Measurements from ENCODE around the gene CLMN. TPM values are rescaled to one million over a fixed set of nuclear protein-coding genes. Genes with fewer than 3 reads are reported as not detected.

Gene CLMN
- polyA plus RNA-seq (0.57 and 1.4 TPM in 2 replicates), polyA minus RNA-seq (0.97 and 1.4 TPM in 2 replicates)

DNA sequence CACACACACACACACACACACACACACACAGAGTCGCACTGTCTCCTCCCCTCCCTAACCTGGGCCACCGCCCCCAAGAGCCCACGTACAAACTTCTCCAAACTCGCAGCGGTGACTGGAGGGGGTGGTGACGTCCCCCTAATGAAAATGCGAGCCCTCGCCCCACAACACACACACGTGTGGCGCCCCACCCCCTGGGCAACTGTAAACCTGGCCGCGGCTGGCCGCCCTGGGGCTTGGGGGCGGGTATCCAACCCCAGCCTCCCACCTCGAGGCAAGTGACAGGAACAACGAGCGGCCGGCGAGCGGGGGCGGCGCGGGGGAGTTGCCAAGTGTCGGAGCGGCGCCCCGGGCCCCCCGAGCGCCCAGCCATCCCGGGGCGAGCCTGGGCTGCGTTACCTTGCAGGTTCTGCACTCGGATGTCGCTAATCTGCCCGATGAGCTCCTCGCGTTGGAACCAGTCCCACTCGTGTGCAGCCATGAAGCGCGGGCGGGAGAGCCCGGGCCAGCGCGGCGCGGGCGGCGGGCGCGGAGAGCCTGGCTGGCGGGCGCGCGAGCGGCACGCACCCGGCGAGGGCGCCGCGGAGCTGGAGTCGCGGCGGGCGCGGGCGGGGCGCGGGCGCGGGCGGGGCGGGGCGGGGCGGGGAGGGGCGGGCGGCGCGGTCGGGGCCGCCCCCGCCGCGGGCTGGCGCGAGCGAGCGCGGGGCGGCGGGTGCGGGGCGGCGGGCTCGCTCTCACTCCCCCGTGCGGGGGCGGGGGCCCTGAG, at the start of gene CLMN:
Gene CLMN (minus strand): TSS at position 597 of the 766 bp plus-strand sequence. CDS start 116 bp downstream, at position 481.
- H3K27ac ChIP-seq (ENCODE audit: low read length), result no peak within 1 kb of the TSS

GRCh38 chr14:95365401-95365800, 45.7 kb upstream of the CLMN start:
- no peak overlapping the region for H3K9ac ChIP-seq (ENCODE audit: low read length)
- H3K27me3 ChIP-seq (ENCODE audit: insufficient read depth, low read depth, low read length), result no peaks in the 10 kb centered on the region
- no peak overlapping the region for H3K4me2 ChIP-seq (ENCODE audit: low read length)
- H3K9me2 ChIP-seq (ENCODE audit: insufficient read depth, low read length), result no peaks in the 10 kb centered on the region
- no peaks in the 10 kb centered on the region for H3K79me2 ChIP-seq (replicated peaks; ENCODE audit: insufficient read depth, low read length)
- TF ChIP-seq POLR2AphosphoS5 (IDR thresholded peaks at IDR 0.05) (no peak), TAF1 (IDR thresholded peaks at IDR 0.05; ENCODE audit: low read depth) (no peak), RAD21 (conservative IDR thresholded peaks at IDR 0.05) (no peak), MXI1 (conservative IDR thresholded peaks at IDR 0.05; ENCODE audit: poor library complexity, severe bottlenecking) (no peak), EP300 (conservative IDR thresholded peaks at IDR 0.05; ENCODE audit: poor library complexity, severe bottlenecking) (no peak), SMC3 (conservative IDR thresholded peaks at IDR 0.05; ENCODE audit: poor library complexity) (no peak), EZH2 (IDR thresholded peaks at IDR 0.05; ENCODE audit: borderline replicate concordance, insufficient read depth, low read length, poor library complexity, severe bottlenecking) (no peak)
- TF ChIP-seq, protein P1, sequence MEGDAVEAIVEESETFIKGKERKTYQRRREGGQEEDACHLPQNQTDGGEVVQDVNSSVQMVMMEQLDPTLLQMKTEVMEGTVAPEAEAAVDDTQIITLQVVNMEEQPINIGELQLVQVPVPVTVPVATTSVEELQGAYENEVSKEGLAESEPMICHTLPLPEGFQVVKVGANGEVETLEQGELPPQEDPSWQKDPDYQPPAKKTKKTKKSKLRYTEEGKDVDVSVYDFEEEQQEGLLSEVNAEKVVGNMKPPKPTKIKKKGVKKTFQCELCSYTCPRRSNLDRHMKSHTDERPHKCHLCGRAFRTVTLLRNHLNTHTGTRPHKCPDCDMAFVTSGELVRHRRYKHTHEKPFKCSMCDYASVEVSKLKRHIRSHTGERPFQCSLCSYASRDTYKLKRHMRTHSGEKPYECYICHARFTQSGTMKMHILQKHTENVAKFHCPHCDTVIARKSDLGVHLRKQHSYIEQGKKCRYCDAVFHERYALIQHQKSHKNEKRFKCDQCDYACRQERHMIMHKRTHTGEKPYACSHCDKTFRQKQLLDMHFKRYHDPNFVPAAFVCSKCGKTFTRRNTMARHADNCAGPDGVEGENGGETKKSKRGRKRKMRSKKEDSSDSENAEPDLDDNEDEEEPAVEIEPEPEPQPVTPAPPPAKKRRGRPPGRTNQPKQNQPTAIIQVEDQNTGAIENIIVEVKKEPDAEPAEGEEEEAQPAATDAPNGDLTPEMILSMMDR (IDR thresholded peaks at IDR 0.05; ENCODE audit: poor library complexity, severe bottlenecking), result no peak
- TF ChIP-seq, protein P2, sequence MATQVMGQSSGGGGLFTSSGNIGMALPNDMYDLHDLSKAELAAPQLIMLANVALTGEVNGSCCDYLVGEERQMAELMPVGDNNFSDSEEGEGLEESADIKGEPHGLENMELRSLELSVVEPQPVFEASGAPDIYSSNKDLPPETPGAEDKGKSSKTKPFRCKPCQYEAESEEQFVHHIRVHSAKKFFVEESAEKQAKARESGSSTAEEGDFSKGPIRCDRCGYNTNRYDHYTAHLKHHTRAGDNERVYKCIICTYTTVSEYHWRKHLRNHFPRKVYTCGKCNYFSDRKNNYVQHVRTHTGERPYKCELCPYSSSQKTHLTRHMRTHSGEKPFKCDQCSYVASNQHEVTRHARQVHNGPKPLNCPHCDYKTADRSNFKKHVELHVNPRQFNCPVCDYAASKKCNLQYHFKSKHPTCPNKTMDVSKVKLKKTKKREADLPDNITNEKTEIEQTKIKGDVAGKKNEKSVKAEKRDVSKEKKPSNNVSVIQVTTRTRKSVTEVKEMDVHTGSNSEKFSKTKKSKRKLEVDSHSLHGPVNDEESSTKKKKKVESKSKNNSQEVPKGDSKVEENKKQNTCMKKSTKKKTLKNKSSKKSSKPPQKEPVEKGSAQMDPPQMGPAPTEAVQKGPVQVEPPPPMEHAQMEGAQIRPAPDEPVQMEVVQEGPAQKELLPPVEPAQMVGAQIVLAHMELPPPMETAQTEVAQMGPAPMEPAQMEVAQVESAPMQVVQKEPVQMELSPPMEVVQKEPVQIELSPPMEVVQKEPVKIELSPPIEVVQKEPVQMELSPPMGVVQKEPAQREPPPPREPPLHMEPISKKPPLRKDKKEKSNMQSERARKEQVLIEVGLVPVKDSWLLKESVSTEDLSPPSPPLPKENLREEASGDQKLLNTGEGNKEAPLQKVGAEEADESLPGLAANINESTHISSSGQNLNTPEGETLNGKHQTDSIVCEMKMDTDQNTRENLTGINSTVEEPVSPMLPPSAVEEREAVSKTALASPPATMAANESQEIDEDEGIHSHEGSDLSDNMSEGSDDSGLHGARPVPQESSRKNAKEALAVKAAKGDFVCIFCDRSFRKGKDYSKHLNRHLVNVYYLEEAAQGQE (IDR thresholded peaks at IDR 0.05; ENCODE audit: borderline replicate concordance), result no peak
- H3K9me3 ChIP-seq (ENCODE audit: low read length), result no peaks in the 10 kb centered on the region
- no peaks in the 10 kb centered on the region for H4K20me1 ChIP-seq (ENCODE audit: insufficient read depth)
- no peaks in the 10 kb centered on the region for H3F3A ChIP-seq (ENCODE audit: insufficient read depth, low read length, poor library complexity, severe bottlenecking)
- H3K4me3 ChIP-seq (ENCODE audit: low read length), result no peak overlapping the region
- H3K27ac ChIP-seq (ENCODE audit: low read length), result no peak overlapping the region
- no peak overlapping the region for H2AFZ ChIP-seq (ENCODE audit: low read depth, low read length)
- no peaks in the 10 kb centered on the region for H3K36me3 ChIP-seq (ENCODE audit: insufficient read depth, low read length)

More for the DNA sequence above, at the start of gene CLMN:
- no peaks in the 10 kb centered on the region for H3K36me3 ChIP-seq (ENCODE audit: insufficient read depth, low read length)
- no peaks in the 10 kb centered on the region for H3K9me2 ChIP-seq (ENCODE audit: insufficient read depth, low read length)
- no peaks in the 10 kb centered on the region for H3K79me2 ChIP-seq (replicated peaks; ENCODE audit: insufficient read depth, low read length)
- peak within 1 kb of the TSS; percentile 71 for H3K4me2 ChIP-seq (ENCODE audit: low read length)
- TF ChIP-seq SMC3 (conservative IDR thresholded peaks at IDR 0.05; ENCODE audit: poor library complexity), result peak; percentile 58
- TF ChIP-seq MXI1 (conservative IDR thresholded peaks at IDR 0.05; ENCODE audit: poor library complexity, severe bottlenecking), result peak; percentile 70
- no peak for TF ChIP-seq EP300 (conservative IDR thresholded peaks at IDR 0.05; ENCODE audit: poor library complexity, severe bottlenecking)
- no peak for TF ChIP-seq POLR2AphosphoS5 (IDR thresholded peaks at IDR 0.05)
- no peak for TF ChIP-seq EZH2 (IDR thresholded peaks at IDR 0.05; ENCODE audit: borderline replicate concordance, insufficient read depth, low read length, poor library complexity, severe bottlenecking)
- TF ChIP-seq, protein P1 (IDR thresholded peaks at IDR 0.05; ENCODE audit: poor library complexity, severe bottlenecking), result no peak
- no peak for TF ChIP-seq TAF1 (IDR thresholded peaks at IDR 0.05; ENCODE audit: low read depth)
- TF ChIP-seq RAD21 (conservative IDR thresholded peaks at IDR 0.05), result peak; percentile 51
- TF ChIP-seq, protein P2 (IDR thresholded peaks at IDR 0.05; ENCODE audit: borderline replicate concordance), result no peak
- no peaks in the 10 kb centered on the region for H4K20me1 ChIP-seq (ENCODE audit: insufficient read depth)
- peak within 1 kb of the TSS; percentile 60 for H3K9ac ChIP-seq (ENCODE audit: low read length)
- peaks cover 8% of the 10 kb centered on the region for H3K27me3 ChIP-seq (ENCODE audit: insufficient read depth, low read depth, low read length)
- H3K9me3 ChIP-seq (ENCODE audit: low read length), result no peaks in the 10 kb centered on the region
- peak within 1 kb of the TSS; percentile 45 for H2AFZ ChIP-seq (ENCODE audit: low read depth, low read length)
- H3K4me3 ChIP-seq (ENCODE audit: low read length), result peak within 1 kb of the TSS; percentile 87
- no peaks in the 10 kb centered on the region for H3F3A ChIP-seq (ENCODE audit: insufficient read depth, low read length, poor library complexity, severe bottlenecking)

Measured in neural cell (in vitro differentiated cells).